ENCODE data around the gene TIGD2.

TIGD2 gene

GRCh38 chr4:89164400-89164799, 53.1 kb downstream of the TIGD2 start:
- DNase-seq = no peak
